PC-9 (cell line): Measurements from ENCODE around the gene CIRBP.

ENCODE experiments used
- CTCF ChIP-seq: fragments of 200-600 bp; sonication (generic); conservative IDR thresholded peaks from 2 replicates; pipeline ENCODE4 v1.6.1; 2017; ENCODE audit warnings: mixed run types, antibody characterized with exemption, mild to moderate bottlenecking, moderate library complexity
- EZH2 ChIP-seq: fragments of 200-600 bp; sonication (generic); IDR thresholded peaks from 2 replicates; pipeline ENCODE4 v1.8.0; 2017; ENCODE audit warnings: antibody characterized with exemption, low read depth

DNA sequence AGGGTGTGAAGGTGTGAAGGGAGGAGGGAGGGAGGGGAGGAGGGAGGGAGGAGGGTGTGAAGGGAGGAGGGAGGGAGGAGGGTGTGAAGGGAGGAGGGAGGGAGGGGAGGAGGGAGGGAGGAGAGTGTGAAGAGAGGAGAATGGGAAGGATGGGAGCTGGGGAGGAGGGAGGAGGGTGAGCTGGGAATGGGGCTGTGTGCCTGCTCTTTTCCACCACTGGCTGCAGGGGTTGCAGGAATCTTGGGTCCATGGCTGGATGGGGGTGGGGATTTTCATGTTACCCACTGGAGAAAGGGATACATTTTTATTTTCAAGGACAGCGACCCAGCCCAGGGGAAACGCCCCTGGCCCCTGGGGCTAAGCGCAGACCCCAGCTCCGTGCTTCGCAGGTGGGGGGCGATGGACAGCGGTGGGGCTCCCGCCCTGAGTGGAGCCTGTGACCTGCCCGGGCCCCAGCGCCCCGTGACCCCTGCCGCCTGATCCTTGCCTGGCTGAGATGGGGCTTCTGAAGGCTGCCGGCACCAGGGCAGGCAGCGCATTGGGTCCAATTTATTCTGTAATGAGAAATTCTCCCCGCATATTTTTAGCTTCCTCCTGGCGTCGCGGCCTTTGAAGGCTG is 13.6 kb downstream of the CIRBP start:
- TF ChIP-seq CTCF, result no peak
- TF ChIP-seq EZH2, result no peak
